ELR (cell line): Measurements from ENCODE around the gene PHF2.

ENCODE experiments used
- DNase-seq: peaks from one replicate; pipeline ENCODE4 v3.0.0-alpha.2; 2015; ENCODE audit warnings: low read depth

Gene PHF2

GRCh38 chr9:93678199-93679019, 102.0 kb downstream of the PHF2 start:
- no peak for DNase-seq

GRCh38 chr9:93679536-93680442, 103.4 kb downstream of the PHF2 start:
- no peak for DNase-seq

- DNase-seq = no peak
These were observed 104.3 kb downstream of the PHF2 start for GRCh38 chr9:93680443-93681268.

- no peak for DNase-seq
These were observed 105.1 kb downstream of the PHF2 start for GRCh38 chr9:93681269-93682154.

- DNase-seq = peak; percentile 64
These were observed 106.0 kb downstream of the PHF2 start for GRCh38 chr9:93682155-93682968.

- no peak for DNase-seq
These were observed 107.1 kb downstream of the PHF2 start for GRCh38 chr9:93683331-93684134.

GRCh38 chr9:93684161-93684765, 107.9 kb downstream of the PHF2 start:
- DNase-seq = no peak

GRCh38 chr9:93684806-93685543, 108.6 kb downstream of the PHF2 start:
- DNase-seq = peak; percentile 42

GRCh38 chr9:93686127-93686879, 109.9 kb downstream of the PHF2 start:
- no peak for DNase-seq

GRCh38 chr9:93686880-93687236, 110.5 kb downstream of the PHF2 start:
- no peak for DNase-seq

- DNase-seq = no peak
These were observed 114.2 kb downstream of the PHF2 start for GRCh38 chr9:93690618-93691017.

- DNase-seq = no peak
These were observed 116.7 kb downstream of the PHF2 start for GRCh38 chr9:93693129-93693528.

- DNase-seq = no peak
These were observed 121.2 kb downstream of the PHF2 start for GRCh38 chr9:93697352-93698139.

- DNase-seq = no peak
These were observed 121.9 kb downstream of the PHF2 start for GRCh38 chr9:93698140-93698908.

GRCh38 chr9:93699650-93700049, 123.3 kb downstream of the PHF2 start:
- no peak for DNase-seq
